HAP-1 (cell line): ENCODE data around the gene KRT77.
"Not testable (repeated sequence)": the region's sequence is repeated elsewhere in the genome, so short reads cannot be mapped to it uniquely, and the experiment has no call there.

Source experiments
- DNase-seq, 2 experiments: peaks; one replicate each; pipeline ENCODE4 v3.0.0-alpha.2; 2016 to 2020; ENCODE audit warnings: low spot score in 2 of 2
- H3K27me3 ChIP-seq: fragments of 250-450 bp; sonication (Bioruptor Pico); 2 replicates; pipeline ENCODE4 v1.5.1; 2020; ENCODE audit warnings: low read depth, mild to moderate bottlenecking, moderate library complexity
- H3K36me3 ChIP-seq: fragments of 250-450 bp; sonication (Bioruptor Pico); replicated peaks from 2 replicates; pipeline ENCODE4 v1.5.1; 2020; ENCODE audit warnings: mild to moderate bottlenecking
- H3K4me1 ChIP-seq: fragments of 250-450 bp; sonication (Bioruptor Pico); 2 replicates; pipeline ENCODE4 v1.5.1; 2020; ENCODE audit warnings: mild to moderate bottlenecking
- H3K4me3 ChIP-seq: fragments of 250-450 bp; sonication (Bioruptor Pico); 2 replicates; pipeline ENCODE4 v1.5.1; 2020; ENCODE audit warnings: mild to moderate bottlenecking, moderate library complexity
- H3K9me3 ChIP-seq: fragments of 250-450 bp; sonication (Bioruptor Pico); 2 replicates; pipeline ENCODE4 v1.5.1; 2020; ENCODE audit warnings: mild to moderate bottlenecking, moderate library complexity
- in situ Hi-C: fragments of 300-500 bp; cut with MboI; formaldehyde crosslinking; loops from 3 replicates; pipeline ENCODE4 v1.14.3; 2020; ENCODE audit warnings: low sequenced_read_pairs, inconsistent platforms, mixed read lengths

Gene KRT77

GRCh38 chr12:52673713-52674432 lies 29.5 kb downstream of the KRT77 start:
- no peak for DNase-seq

GRCh38 chr12:52673217-52673616 lies 30.1 kb downstream of the KRT77 start:
- in situ Hi-C loops: loop anchor here (25.0 kb wide), 1 partner anchor 314 kb away; no protein-coding TSS in a partner anchor
- no peaks in the 10 kb centered on the region for H3K27me3 ChIP-seq
- no peak overlapping the region for H3K4me3 ChIP-seq
- H3K9me3 ChIP-seq: no peaks in the 10 kb centered on the region
- no peak for DNase-seq
- no peaks in the 10 kb centered on the region for H3K36me3 ChIP-seq
- no peaks in the 10 kb centered on the region for H3K4me1 ChIP-seq

More at GRCh38 chr12:52673713-52674432, 29.5 kb downstream of the KRT77 start:
- H3K9me3 ChIP-seq: no peaks in the 10 kb centered on the region
- no peak overlapping the region for H3K4me3 ChIP-seq
- no peaks in the 10 kb centered on the region for H3K36me3 ChIP-seq
- H3K4me1 ChIP-seq: no peaks in the 10 kb centered on the region
- in situ Hi-C loops: loop anchor here (25.0 kb wide), 1 partner anchor 313 kb away; no protein-coding TSS in a partner anchor
- no peaks in the 10 kb centered on the region for H3K27me3 ChIP-seq

- H3K27me3 ChIP-seq: no peaks in the 10 kb centered on the region
- in situ Hi-C loops: loop anchor here (25.0 kb wide), 1 partner anchor 315 kb away; no protein-coding TSS in a partner anchor
- H3K4me3 ChIP-seq: no peak overlapping the region
- H3K4me1 ChIP-seq: no peaks in the 10 kb centered on the region
- DNase-seq: no peak
- H3K36me3 ChIP-seq: no peaks in the 10 kb centered on the region
- no peaks in the 10 kb centered on the region for H3K9me3 ChIP-seq
Measured at GRCh38 chr12:52672321-52672933, 30.9 kb downstream of the KRT77 start.

GRCh38 chr12:52670961-52671360 lies 32.4 kb downstream of the KRT77 start:
- H3K4me1 ChIP-seq: no peaks in the 10 kb centered on the region
- DNase-seq: no peak
- no peaks in the 10 kb centered on the region for H3K9me3 ChIP-seq
- no peak overlapping the region for H3K4me3 ChIP-seq
- in situ Hi-C loops: loop anchor here (25.0 kb wide), 1 partner anchor 316 kb away; no protein-coding TSS in a partner anchor
- no peaks in the 10 kb centered on the region; the same call in 1 of the 2 replicates for H3K27me3 ChIP-seq
- H3K36me3 ChIP-seq: no peaks in the 10 kb centered on the region

- no peaks in the 10 kb centered on the region; the same call in 1 of the 2 replicates for H3K27me3 ChIP-seq
- no peaks in the 10 kb centered on the region for H3K4me1 ChIP-seq
- no peaks in the 10 kb centered on the region for H3K9me3 ChIP-seq
- no peaks in the 10 kb centered on the region for H3K36me3 ChIP-seq
- no peak for DNase-seq
- in situ Hi-C loops: loop anchor here (25.0 kb wide), 1 partner anchor 317 kb away; no protein-coding TSS in a partner anchor
- H3K4me3 ChIP-seq: no peak overlapping the region
Measured at GRCh38 chr12:52670506-52670905, 32.8 kb downstream of the KRT77 start.

GRCh38 chr12:52669941-52670340 lies 33.4 kb downstream of the KRT77 start:
- H3K36me3 ChIP-seq, H3K4me3 ChIP-seq, DNase-seq, H3K27me3 ChIP-seq, H3K9me3 ChIP-seq, H3K4me1 ChIP-seq: not testable (repeated sequence)
- in situ Hi-C loops: loop anchor here (25.0 kb wide), 1 partner anchor 317 kb away; no protein-coding TSS in a partner anchor

- Histone ChIP-seq H3K27me3 (no peaks in the 10 kb centered on the region; the same call in 1 of the 2 replicates), H3K4me3 (no peak overlapping the region), H3K9me3 (no peaks in the 10 kb centered on the region), H3K36me3 (no peaks in the 10 kb centered on the region), H3K4me1 (no peaks in the 10 kb centered on the region)
- no peak for DNase-seq
- in situ Hi-C loops: loop anchor here (25.0 kb wide), 1 partner anchor 318 kb away; no protein-coding TSS in a partner anchor
Measured at GRCh38 chr12:52669426-52669825, 33.9 kb downstream of the KRT77 start.

- Histone ChIP-seq H3K36me3 (no peaks in the 10 kb centered on the region), H3K27me3 (no peaks in the 10 kb centered on the region; the same call in 1 of the 2 replicates), H3K9me3 (no peaks in the 10 kb centered on the region), H3K4me1 (no peaks in the 10 kb centered on the region), H3K4me3 (no peak overlapping the region)
- in situ Hi-C loops: loop anchor here (25.0 kb wide), 1 partner anchor 319 kb away; no protein-coding TSS in a partner anchor
- DNase-seq: no peak
Measured at GRCh38 chr12:52667931-52668330, 35.4 kb downstream of the KRT77 start.

- no peaks in the 10 kb centered on the region for H3K4me1 ChIP-seq
- no peaks in the 10 kb centered on the region for H3K36me3 ChIP-seq
- in situ Hi-C loops: loop anchor here (25.0 kb wide), 1 partner anchor 320 kb away; no protein-coding TSS in a partner anchor
- no peaks in the 10 kb centered on the region; the same call in 1 of the 2 replicates for H3K27me3 ChIP-seq
- DNase-seq: no peak
- H3K9me3 ChIP-seq: no peaks in the 10 kb centered on the region
- H3K4me3 ChIP-seq: no peak overlapping the region
Measured at GRCh38 chr12:52667509-52667908, 35.8 kb downstream of the KRT77 start.

GRCh38 chr12:52666471-52666870 lies 36.9 kb downstream of the KRT77 start:
- Histone ChIP-seq H3K9me3 (no peaks in the 10 kb centered on the region), H3K4me3 (no peak overlapping the region), H3K27me3 (no peaks in the 10 kb centered on the region; the same call in 1 of the 2 replicates), H3K4me1 (no peaks in the 10 kb centered on the region), H3K36me3 (no peaks in the 10 kb centered on the region)
- in situ Hi-C loops: loop anchor here (25.0 kb wide), 1 partner anchor 321 kb away; no protein-coding TSS in a partner anchor
- no peak for DNase-seq

GRCh38 chr12:52663420-52663819 lies 39.9 kb downstream of the KRT77 start:
- Histone ChIP-seq H3K36me3 (no peaks in the 10 kb centered on the region), H3K27me3 (no peaks in the 10 kb centered on the region; the same call in 1 of the 2 replicates), H3K9me3 (no peaks in the 10 kb centered on the region), H3K4me3 (no peak overlapping the region), H3K4me1 (no peaks in the 10 kb centered on the region)
- no peak for DNase-seq
- in situ Hi-C loops: loop anchor here (25.0 kb wide), 1 partner anchor 324 kb away; no protein-coding TSS in a partner anchor

- H3K27me3 ChIP-seq: peaks cover 2% of the 10 kb centered on the region; the same call in 1 of the 2 replicates
- no peaks in the 10 kb centered on the region for H3K4me1 ChIP-seq
- H3K36me3 ChIP-seq: no peaks in the 10 kb centered on the region
- in situ Hi-C loops: loop anchor here (25.0 kb wide), 1 partner anchor 324 kb away; no protein-coding TSS in a partner anchor
- H3K4me3 ChIP-seq: no peak overlapping the region
- no peaks in the 10 kb centered on the region for H3K9me3 ChIP-seq
- DNase-seq: no peak
Measured at GRCh38 chr12:52662918-52663229, 40.5 kb downstream of the KRT77 start.

- Histone ChIP-seq H3K9me3 (no peaks in the 10 kb centered on the region), H3K4me1 (no peaks in the 10 kb centered on the region), H3K27me3 (peaks cover 3% of the 10 kb centered on the region; the same call in 1 of the 2 replicates), H3K36me3 (no peaks in the 10 kb centered on the region), H3K4me3 (no peak overlapping the region)
- no peak for DNase-seq
- in situ Hi-C loops: loop anchor here (25.0 kb wide), 1 partner anchor 325 kb away; no protein-coding TSS in a partner anchor
Measured at GRCh38 chr12:52662093-52662917, 41.0 kb downstream of the KRT77 start.
